ENCODE data around the gene OLFML3.

OLFML3 gene

GRCh38 chr1:114023377-114023776, 44.1 kb downstream of the OLFML3 start:
- TF ChIP-seq POLR2AphosphoS5 (IDR thresholded peaks at IDR 0.05; ENCODE audit: low read depth, low read length) (no peak), TAF1 (IDR thresholded peaks at IDR 0.05; ENCODE audit: borderline replicate concordance, insufficient read depth, low read length) (no peak), FOXP2 (optimal IDR thresholded peaks at IDR 0.05; ENCODE audit: borderline replicate concordance, extremely low read depth, extremely low read length, insufficient read depth) (no peak), SIN3A (IDR thresholded peaks at IDR 0.05; ENCODE audit: borderline replicate concordance, insufficient read depth, low read length) (no peak), REST (IDR thresholded peaks at IDR 0.05; ENCODE audit: insufficient read depth in 1 of 2, low read depth in 2 of 2, low read length in 2 of 2) (no peak)

- TF ChIP-seq TAF1 (IDR thresholded peaks at IDR 0.05; ENCODE audit: borderline replicate concordance, insufficient read depth, low read length): no peak
- no peak for TF ChIP-seq POLR2AphosphoS5 (IDR thresholded peaks at IDR 0.05; ENCODE audit: low read depth, low read length)
Measured at GRCh38 chr1:114024049-114024448, 44.8 kb downstream of the OLFML3 start.

GRCh38 chr1:114025609-114026401, 46.5 kb downstream of the OLFML3 start:
- TF ChIP-seq POLR2AphosphoS5 (IDR thresholded peaks at IDR 0.05; ENCODE audit: low read depth, low read length): no peak
- TF ChIP-seq REST (IDR thresholded peaks at IDR 0.05; ENCODE audit: insufficient read depth in 1 of 2, low read depth in 2 of 2, low read length in 2 of 2): no peak
- TF ChIP-seq FOXP2 (optimal IDR thresholded peaks at IDR 0.05; ENCODE audit: borderline replicate concordance, extremely low read depth, extremely low read length, insufficient read depth): no peak
- TF ChIP-seq SIN3A (IDR thresholded peaks at IDR 0.05; ENCODE audit: borderline replicate concordance, insufficient read depth, low read length): no peak
- TF ChIP-seq TAF1 (IDR thresholded peaks at IDR 0.05; ENCODE audit: borderline replicate concordance, insufficient read depth, low read length): no peak

GRCh38 chr1:114026797-114027196, 47.5 kb downstream of the OLFML3 start:
- no peak for TF ChIP-seq FOXP2 (optimal IDR thresholded peaks at IDR 0.05; ENCODE audit: borderline replicate concordance, extremely low read depth, extremely low read length, insufficient read depth)
- TF ChIP-seq POLR2AphosphoS5 (IDR thresholded peaks at IDR 0.05; ENCODE audit: low read depth, low read length): no peak
- no peak for TF ChIP-seq REST (IDR thresholded peaks at IDR 0.05; ENCODE audit: insufficient read depth in 1 of 2, low read depth in 2 of 2, low read length in 2 of 2)
- TF ChIP-seq SIN3A (IDR thresholded peaks at IDR 0.05; ENCODE audit: borderline replicate concordance, insufficient read depth, low read length): no peak
- no peak for TF ChIP-seq TAF1 (IDR thresholded peaks at IDR 0.05; ENCODE audit: borderline replicate concordance, insufficient read depth, low read length)

All from PFSK-1 (cell line).